Measurements from ENCODE around the gene COX7A2L.
"Not testable (repeated sequence)": the region's sequence is repeated elsewhere in the genome, so short reads cannot be mapped to it uniquely, and the experiment has no call there.

Gene COX7A2L

DNA sequence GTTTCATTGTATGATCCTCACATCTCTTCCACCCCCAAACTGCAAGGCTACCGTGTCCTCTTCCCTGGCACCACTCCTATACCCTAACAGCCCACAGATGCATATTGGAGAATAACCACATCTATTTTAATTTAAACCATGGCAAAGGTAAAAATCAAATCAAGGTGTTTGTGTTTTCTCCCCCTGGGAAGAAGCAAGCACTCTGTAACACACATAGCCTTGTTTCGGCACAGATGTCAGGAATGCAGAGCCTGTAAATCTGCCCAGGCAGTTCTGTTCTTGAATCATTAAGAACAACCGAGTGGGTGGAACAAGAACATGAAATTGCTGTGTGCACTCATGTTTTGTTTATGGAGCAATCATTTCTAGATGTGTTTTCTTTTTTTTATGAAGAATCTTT is 6.8 kb upstream of the COX7A2L start:
- no peak for DNase-seq (ENCODE audit: low spot score)

DNA sequence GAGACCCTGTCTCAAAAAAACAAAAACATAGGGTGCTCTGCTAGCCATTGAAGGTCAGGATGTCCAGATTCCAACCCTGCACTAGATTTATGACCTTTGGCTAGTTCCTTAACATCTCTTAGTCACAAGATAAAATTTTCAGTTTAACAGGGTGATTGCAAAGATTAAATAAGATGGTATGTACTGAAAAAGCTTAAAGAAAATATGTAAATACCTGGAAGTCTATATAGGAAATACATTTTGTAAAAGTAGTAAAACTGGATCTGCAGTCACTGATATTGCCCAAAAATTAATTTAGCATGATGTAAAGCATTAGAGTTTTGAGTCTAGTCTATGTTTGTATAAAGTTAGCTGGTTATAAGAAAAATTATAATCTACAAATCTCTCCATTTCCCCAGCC is 5.4 kb upstream of the COX7A2L start:
- no peak for DNase-seq (ENCODE audit: low spot score)

DNA sequence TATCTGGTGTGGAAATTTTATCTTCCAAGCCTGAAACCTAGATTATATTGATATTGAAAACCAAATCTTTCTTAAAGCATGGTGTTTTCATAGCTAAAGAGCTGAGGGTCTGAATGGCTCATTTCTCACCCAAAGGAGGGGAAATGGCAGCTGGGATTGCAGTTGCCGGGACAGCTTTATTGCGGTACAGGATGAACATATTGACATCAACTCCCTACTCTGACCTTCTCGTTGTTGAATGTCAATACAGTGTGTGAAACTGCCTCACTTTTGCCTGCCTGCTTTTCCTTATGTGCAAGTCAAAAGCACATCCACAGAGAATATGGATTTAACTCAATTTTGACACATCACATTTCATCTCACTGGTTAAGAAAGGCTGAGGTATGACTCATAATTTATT is 3.6 kb upstream of the COX7A2L start:
- DNase-seq (ENCODE audit: low spot score): no peak

- no peak for DNase-seq (ENCODE audit: low spot score)
Observed at GRCh38 chr2:42363413-42363812, 2.4 kb upstream of the COX7A2L start.

DNA sequence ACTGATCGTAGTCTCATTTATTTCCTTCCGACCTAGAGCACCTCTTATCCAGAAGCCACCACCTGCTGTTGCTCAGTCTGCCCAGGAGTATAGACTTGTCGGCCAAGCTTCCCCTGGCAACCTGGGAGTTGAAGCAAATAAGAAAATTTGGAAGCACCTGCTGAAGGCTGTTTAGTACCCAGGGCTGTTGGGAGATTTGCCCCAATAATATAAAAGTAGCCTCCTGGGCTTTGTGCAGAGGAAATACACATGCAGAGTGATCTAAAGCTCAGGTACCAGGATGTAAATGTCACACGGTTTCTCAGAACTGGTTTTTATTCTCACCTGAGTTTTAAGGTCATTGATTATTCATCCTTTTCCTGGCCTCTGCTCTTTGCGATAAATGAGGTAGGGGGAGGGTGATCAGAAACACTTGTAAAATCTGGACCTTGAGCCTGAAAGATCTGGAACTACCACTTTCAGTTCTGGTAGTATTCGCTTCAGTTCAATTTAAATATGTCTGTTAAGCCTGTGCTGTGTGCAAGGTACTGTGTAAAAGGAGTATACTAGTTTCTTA is 789 bp upstream of the COX7A2L start:
- DNase-seq (ENCODE audit: low spot score): no peak

- no peak for DNase-seq (ENCODE audit: low spot score)
Observed at GRCh38 chr2:42360493-42360889, 526 bp downstream of the COX7A2L start.

DNA sequence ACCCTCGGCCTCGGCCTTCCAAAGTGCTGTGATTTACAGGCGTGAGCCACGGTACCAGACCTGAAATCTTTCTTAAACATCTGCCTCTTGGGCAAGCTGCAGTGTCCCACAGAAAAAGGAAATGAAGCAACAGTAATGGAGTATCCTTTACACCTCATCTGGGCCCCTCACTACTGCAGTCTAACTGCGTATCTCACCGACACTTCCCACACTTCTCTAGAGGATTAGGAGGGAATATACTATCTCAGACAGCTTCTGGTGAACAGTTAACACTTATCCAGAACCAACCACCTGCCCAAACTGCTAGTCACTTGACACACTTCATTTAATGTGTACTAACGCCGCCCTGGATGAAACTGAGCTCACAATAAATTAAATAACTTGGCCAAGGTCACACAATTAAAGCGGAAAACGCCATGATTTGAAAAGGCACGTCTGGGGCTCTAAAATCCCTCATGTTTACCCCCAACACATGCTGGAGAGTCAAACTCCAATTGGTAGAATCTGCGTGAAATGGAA is 993 bp downstream of the COX7A2L start:
- DNase-seq (ENCODE audit: low spot score): no peak

DNA sequence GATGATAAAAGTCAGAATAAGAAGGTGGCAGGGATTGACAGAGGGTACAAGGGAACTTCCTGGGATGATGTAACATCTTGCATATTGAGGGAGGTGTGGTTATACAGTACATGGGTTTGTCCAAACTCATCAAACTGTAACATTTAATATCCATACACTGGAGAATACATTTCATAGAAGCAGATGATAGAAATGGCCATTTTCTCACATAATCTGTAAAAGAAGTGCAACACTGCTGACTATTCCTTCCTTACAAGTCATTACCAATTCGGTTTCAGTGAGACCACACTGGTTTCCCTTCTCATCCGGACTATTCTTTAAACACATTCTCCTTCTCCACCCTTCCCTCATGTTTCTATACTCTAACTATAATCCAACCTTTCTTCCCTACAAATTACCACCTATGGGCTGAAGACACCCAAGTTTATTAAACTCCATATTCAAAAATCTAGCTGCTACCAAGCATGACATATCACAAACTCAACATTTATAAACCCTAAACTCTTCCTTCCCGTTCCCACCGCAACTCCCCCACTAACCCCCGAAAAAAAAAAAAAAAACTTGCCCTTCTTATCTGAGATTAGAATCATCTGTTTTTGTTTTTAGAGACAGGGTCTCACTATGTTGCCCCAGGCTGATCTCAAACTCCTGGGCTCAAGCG is 1.6 kb downstream of the COX7A2L start:
- DNase-seq (ENCODE audit: low spot score): no peak

- DNase-seq (ENCODE audit: low spot score): no peak
Observed at GRCh38 chr2:42353792-42354429, 7.1 kb downstream of the COX7A2L start.

GRCh38 chr2:42351864-42352263 is 9.2 kb downstream of the COX7A2L start:
- DNase-seq (ENCODE audit: low spot score): no peak

- no peak for DNase-seq (ENCODE audit: low spot score)
Observed at GRCh38 chr2:42350434-42351063, 10.5 kb downstream of the COX7A2L start.

GRCh38 chr2:42348113-42348805 is 12.8 kb downstream of the COX7A2L start:
- no peak for DNase-seq (ENCODE audit: low spot score)

DNA sequence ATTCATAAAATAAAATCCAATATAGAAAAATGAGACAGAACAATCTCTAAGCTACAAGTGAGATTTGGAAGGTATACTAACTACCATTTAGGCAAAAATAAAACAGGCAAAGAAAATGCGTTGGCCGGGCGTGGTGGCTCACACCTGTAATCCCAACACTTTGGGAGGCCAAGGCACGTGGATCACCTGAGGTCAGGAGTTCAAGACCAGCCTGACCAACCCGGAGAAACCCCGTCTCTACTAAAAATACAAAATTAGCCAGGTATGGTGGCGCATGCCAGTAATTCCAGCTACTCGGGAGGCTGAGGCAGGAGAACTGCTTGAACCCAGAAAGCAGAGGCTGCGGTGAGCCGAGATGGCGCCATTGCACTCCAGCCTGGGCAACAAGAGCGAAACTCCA is 13.5 kb downstream of the COX7A2L start:
- not testable (repeated sequence) for DNase-seq (ENCODE audit: low spot score)

GRCh38 chr2:42346856-42347255 is 14.2 kb downstream of the COX7A2L start:
- not testable (repeated sequence) for DNase-seq (ENCODE audit: low spot score)

- DNase-seq (ENCODE audit: low spot score): no peak
Observed at GRCh38 chr2:42345986-42346385, 15.0 kb downstream of the COX7A2L start.

DNA sequence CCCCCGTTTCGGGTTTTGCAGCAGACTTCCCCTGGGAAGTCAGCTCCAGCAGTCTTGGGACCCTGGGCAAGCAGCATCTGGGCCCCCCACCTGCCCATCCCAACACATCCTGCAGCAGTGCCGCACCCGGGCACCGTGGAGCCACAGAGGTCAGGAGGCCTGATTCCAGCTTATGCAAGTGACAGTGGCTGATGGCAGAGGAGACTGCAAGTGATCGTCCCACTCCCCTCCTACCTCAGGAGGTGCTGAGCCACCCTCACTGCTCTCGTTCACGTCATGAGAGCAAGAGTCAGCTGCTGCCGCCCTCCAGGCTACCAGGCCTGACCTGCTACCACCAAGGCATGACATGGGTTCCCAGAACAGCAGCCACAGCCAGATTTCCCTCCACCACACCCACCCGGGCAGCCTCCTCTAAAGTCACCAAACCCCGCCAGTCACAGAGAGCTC is 18.2 kb downstream of the COX7A2L start:
- DNase-seq (ENCODE audit: low spot score): no peak

GRCh38 chr2:42342061-42342794 is 18.8 kb downstream of the COX7A2L start:
- peak; percentile 22 for DNase-seq (ENCODE audit: low spot score)

DNA sequence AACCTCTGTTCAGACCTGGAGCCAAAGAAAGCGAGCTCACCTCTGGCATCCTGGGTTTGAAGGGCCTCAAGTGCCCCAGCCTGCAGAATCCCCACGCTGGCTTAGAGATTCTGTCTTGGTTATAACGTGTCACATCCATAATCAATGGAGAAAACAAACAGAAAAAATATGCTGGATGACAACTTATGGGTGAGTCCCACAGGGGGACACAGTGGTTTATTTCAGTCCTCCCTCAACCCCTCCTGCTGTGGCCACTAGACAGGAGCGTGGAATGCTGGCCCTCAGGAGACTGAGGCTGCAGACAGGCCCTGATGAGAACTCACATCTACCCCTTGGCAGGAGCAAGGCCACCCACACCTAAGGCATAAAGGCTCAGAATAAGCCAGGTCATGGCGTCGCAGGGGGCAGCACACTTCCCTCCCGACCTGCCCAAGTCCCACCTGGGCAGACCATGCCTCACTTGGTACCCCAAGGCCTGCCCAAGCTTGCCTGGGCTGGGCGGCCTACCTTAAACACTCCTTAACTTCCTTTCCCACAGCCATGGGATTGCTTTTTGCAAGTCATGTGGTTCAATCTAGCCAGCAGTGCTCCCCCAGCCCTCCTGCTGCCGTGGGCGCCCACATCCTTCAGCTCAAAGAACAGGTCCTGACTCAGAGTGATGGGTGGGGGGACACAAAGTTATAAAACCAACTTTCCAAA is 19.9 kb downstream of the COX7A2L start:
- DNase-seq (ENCODE audit: low spot score): no peak

DNA sequence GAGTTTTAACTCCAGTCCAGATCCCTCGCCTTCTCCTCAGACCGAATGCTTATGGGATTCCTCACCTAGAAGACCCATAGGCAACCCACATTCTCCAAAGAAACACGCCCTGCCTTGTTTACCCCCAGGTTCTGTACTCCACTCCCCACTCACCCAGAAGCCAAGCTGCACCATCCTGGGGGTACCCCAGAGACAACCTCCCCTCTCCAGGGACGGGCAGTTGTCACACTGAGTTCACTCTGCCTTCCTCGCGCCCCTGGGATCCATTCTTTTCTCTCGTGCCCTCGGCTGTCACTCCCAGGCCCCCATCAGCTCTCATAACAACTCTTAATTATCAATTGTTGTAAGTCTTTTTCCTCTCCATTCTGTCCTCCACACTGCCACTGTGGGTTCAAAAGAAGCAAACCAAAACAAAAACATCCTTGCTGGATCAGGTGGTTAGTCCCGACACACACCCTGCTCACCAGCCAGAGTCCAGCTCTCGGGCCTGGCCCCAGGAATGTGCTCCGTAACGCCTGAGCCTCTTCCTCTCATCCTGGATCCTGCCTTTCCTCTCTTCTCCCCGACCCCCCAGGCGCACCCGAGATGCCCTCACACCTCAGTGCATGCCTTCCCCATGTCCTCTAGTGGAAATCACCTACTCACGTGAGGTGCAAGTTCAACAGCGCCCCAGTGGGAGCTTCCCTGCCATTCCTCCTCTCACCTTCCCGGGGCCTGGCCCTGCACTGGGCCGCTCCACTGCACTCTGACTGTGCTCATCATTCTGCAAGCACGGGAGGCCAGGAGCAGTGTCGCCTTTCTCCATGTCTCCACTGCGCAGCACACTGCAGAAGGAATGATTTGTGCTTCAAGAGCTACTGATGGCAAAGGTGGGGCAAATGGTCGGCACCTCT is 20.7 kb downstream of the COX7A2L start:
- DNase-seq (ENCODE audit: low spot score): no peak

All from HuH-7.5 (cell line).